ENCODE measurements around the gene TLE6. TPM values are rescaled to one million over a fixed set of nuclear protein-coding genes. Genes with fewer than 3 reads are reported as not detected.
A peak's percentile ranks its signal among the peaks of the same experiment; 100 is the strongest.

TLE6 gene
- total and polyA plus RNA-seq, 2 of the 13 experiments (the other 11 are each of a cell fraction or from before 2014, with no cell fraction given): 0.24 to 5.5 TPM

DNA sequence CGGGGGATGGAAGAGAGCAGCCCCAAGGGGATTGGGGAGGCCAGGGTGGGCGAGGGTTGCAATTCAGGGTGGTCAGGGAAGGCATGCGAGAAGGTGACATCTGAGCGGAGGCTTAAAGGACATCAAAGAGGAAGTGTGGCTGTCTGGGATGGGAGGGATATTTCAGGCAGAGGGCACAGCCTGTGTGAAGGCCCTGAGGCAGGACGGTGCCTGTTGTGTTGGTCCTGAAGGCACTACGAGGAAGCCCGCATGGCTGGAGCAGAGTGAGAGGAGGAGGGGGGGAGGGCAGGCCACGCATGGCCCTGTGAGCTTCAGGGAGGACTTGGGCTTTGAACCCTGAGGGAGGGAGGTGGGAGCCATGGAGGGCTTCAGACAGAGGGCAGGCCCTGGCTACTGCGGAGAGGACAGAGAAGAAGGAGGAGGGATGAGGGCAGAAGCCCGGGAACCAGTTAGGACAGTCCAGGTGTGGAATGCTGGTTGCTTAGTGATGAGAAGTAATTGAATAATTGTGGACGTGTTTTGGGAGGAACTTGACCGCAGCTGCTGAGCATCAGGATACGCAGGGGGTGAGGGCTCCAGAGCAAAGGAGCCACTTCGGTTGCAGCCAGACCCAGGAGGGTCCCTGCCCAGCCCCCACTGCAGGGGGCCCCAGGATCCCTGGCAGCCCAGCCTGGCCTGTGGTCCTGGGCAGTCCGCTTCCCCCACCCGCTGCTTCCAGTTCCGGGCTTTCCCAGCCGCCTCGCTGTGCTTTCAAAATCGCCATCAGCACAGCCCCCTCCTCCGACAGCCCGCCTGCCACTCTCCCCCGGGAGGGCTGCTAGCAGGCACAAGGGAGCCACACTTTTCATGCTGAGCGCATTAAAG lies 6.2 kb downstream of the TLE6 start:
- no peak overlapping the region for H3K9ac ChIP-seq (ENCODE audit: insufficient read depth, low read depth, low read length)
- H3K27ac ChIP-seq (ENCODE audit: extremely low read length, insufficient read depth, low read length): no peak overlapping the region
- CTCF ChIA-PET (ENCODE audit: low intra/inter-chr PET ratio, low total read pairs): no interaction called here
- ATAC-seq (peak; percentile 33), DNase-seq (ENCODE audit: low spot score) (no peak), FAIRE-seq (no peak)
- H3K27me3 ChIP-seq (ENCODE audit: control insufficient read depth in 1 of 2, insufficient read depth in 2 of 2, low read length in 2 of 2): peaks cover 0 to 53% of the 10 kb centered on the region in 2 experiments; a peak in 4 of 5 replicates
- H4K20me1 ChIP-seq (ENCODE audit: insufficient read depth, low read length): no peaks in the 10 kb centered on the region
- no peak overlapping the region for H2AFZ ChIP-seq (ENCODE audit: low read length)
- POLR2A ChIA-PET: no interaction called here
- peaks cover 49% of the 10 kb centered on the region for H3K4me1 ChIP-seq (ENCODE audit: insufficient read depth, low read length)
- no TSS peak for BruUV-seq (replicated peaks)
- H3K79me2 ChIP-seq (ENCODE audit: insufficient read depth, low read length): no peaks in the 10 kb centered on the region
- peak overlapping the region; percentile 74 for H3K4me2 ChIP-seq (ENCODE audit: low read depth, low read length)
- intact Hi-C loops (cut with micrococcal nuclease; ENCODE audit: unreplicated experiment) (no loop called here), in situ Hi-C loops (cut with HindIII; ENCODE audit: extremely low pct_ligation_motif_present, low pct_unique_long_range_greater_than_20kb) (no loop called here)
- peak overlapping the region in 2 of 3 experiments; percentile 31 to 62; a peak in 4 of 6 replicates for H3K4me3 ChIP-seq (replicated peaks in 1 of 3; ENCODE audit: insufficient read depth in 1 of 3, low read depth in 2 of 3, low read length in 3 of 3)
- no peaks in the 10 kb centered on the region for H3K36me3 ChIP-seq (replicated peaks in 1 of 2; ENCODE audit: control insufficient read depth in 1 of 2, insufficient read depth in 2 of 2, low read length in 2 of 2)
- no peaks in the 10 kb centered on the region for H3K9me3 ChIP-seq (ENCODE audit: low read length)
- 10% methylated on average over 21 of the region's 24 CpGs for WGBS (ENCODE audit: low lambda C conversion rate)
- TF ChIP-seq ZNF337 (CRISPR knock-in tag; IDR thresholded peaks at IDR 0.05; ENCODE audit: borderline replicate concordance, low read depth) (no peak), ADNP (CRISPR knock-in tag; IDR thresholded peaks at IDR 0.05) (peak; percentile 69; the same call in 1 of the 2 replicates), RCOR2 (CRISPR knock-in tag; IDR thresholded peaks at IDR 0.05) (peak; percentile 15; the same call in 1 of the 2 replicates), NCOR1 (IDR thresholded peaks at IDR 0.05; ENCODE audit: borderline replicate concordance, low read length) (no peak), ZNF616 (CRISPR knock-in tag; IDR thresholded peaks at IDR 0.05; ENCODE audit: low read depth) (no peak), ZFP36L1 (CRISPR knock-in tag; IDR thresholded peaks at IDR 0.05) (no peak), ELF1 (CRISPR knock-in tag; IDR thresholded peaks at IDR 0.05) (no peak), ZNF451 (CRISPR knock-in tag; IDR thresholded peaks at IDR 0.05) (no peak), ISX (CRISPR knock-in tag; conservative IDR thresholded peaks at IDR 0.05) (no peak), EP300 (IDR thresholded peaks at IDR 0.05; ENCODE audit: low read depth in 2 of 2, low read length in 2 of 2) (no peak), EP300 (CRISPR knock-in tag; IDR thresholded peaks at IDR 0.05; ENCODE audit: borderline replicate concordance) (0 out of 2 replicates have a peak, but pooled peaks have one; percentile 18), ZNF768 (CRISPR knock-in tag; IDR thresholded peaks at IDR 0.05) (peak; percentile 64; the same call in 1 of the 2 replicates), ZNF878 (CRISPR knock-in tag; IDR thresholded peaks at IDR 0.05) (no peak)
- TF ChIP-seq, protein P1, sequence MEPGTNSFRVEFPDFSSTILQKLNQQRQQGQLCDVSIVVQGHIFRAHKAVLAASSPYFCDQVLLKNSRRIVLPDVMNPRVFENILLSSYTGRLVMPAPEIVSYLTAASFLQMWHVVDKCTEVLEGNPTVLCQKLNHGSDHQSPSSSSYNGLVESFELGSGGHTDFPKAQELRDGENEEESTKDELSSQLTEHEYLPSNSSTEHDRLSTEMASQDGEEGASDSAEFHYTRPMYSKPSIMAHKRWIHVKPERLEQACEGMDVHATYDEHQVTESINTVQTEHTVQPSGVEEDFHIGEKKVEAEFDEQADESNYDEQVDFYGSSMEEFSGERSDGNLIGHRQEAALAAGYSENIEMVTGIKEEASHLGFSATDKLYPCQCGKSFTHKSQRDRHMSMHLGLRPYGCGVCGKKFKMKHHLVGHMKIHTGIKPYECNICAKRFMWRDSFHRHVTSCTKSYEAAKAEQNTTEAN (CRISPR knock-in tag; conservative IDR thresholded peaks at IDR 0.05): no peak
- TF ChIP-seq, protein P2, sequence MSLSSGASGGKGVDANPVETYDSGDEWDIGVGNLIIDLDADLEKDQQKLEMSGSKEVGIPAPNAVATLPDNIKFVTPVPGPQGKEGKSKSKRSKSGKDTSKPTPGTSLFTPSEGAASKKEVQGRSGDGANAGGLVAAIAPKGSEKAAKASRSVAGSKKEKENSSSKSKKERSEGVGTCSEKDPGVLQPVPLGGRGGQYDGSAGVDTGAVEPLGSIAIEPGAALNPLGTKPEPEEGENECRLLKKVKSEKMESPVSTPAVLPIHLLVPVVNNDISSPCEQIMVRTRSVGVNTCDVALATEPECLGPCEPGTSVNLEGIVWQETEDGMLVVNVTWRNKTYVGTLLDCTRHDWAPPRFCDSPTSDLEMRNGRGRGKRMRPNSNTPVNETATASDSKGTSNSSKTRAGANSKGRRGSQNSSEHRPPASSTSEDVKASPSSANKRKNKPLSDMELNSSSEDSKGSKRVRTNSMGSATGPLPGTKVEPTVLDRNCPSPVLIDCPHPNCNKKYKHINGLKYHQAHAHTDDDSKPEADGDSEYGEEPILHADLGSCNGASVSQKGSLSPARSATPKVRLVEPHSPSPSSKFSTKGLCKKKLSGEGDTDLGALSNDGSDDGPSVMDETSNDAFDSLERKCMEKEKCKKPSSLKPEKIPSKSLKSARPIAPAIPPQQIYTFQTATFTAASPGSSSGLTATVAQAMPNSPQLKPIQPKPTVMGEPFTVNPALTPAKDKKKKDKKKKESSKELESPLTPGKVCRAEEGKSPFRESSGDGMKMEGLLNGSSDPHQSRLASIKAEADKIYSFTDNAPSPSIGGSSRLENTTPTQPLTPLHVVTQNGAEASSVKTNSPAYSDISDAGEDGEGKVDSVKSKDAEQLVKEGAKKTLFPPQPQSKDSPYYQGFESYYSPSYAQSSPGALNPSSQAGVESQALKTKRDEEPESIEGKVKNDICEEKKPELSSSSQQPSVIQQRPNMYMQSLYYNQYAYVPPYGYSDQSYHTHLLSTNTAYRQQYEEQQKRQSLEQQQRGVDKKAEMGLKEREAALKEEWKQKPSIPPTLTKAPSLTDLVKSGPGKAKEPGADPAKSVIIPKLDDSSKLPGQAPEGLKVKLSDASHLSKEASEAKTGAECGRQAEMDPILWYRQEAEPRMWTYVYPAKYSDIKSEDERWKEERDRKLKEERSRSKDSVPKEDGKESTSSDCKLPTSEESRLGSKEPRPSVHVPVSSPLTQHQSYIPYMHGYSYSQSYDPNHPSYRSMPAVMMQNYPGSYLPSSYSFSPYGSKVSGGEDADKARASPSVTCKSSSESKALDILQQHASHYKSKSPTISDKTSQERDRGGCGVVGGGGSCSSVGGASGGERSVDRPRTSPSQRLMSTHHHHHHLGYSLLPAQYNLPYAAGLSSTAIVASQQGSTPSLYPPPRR (CRISPR knock-in tag; IDR thresholded peaks at IDR 0.05; ENCODE audit: borderline replicate concordance): 0 out of 2 replicates have a peak, but pooled peaks have one; percentile 24

Measured in HepG2 (cell line).